ENCODE data around the gene TRAPPC2L. TPM values are rescaled to one million over a fixed set of nuclear protein-coding genes. Genes with fewer than 3 reads are reported as not detected.

Gene TRAPPC2L
- total RNA-seq, 1 donor = 57.2 TPM

- H3K4me3 ChIP-seq (ENCODE audit: low read depth, low read length) = no peak overlapping the region
- no peak for TF ChIP-seq CTCF (IDR thresholded peaks at IDR 0.05; ENCODE audit: insufficient read depth, low read length)
- DNase-seq (ENCODE audit: low read depth) = no peak
Observed at GRCh38 chr16:88831838-88832237, 25.1 kb upstream of the TRAPPC2L start.

- no peak for TF ChIP-seq CTCF (IDR thresholded peaks at IDR 0.05; ENCODE audit: insufficient read depth, low read length)
- H3K4me3 ChIP-seq (ENCODE audit: low read depth, low read length) = no peak overlapping the region
- no peak for DNase-seq (ENCODE audit: low read depth)
Observed at GRCh38 chr16:88833086-88833485, 23.8 kb upstream of the TRAPPC2L start.

- H3K4me3 ChIP-seq (ENCODE audit: low read depth, low read length) = no peak overlapping the region
- DNase-seq (ENCODE audit: low read depth) = no peak
- no peak for TF ChIP-seq CTCF (IDR thresholded peaks at IDR 0.05; ENCODE audit: insufficient read depth, low read length)
Observed at GRCh38 chr16:88834670-88835069, 22.3 kb upstream of the TRAPPC2L start.

GRCh38 chr16:88835383-88835782 is 21.5 kb upstream of the TRAPPC2L start:
- TF ChIP-seq CTCF (IDR thresholded peaks at IDR 0.05; ENCODE audit: insufficient read depth, low read length) = no peak
- DNase-seq (ENCODE audit: low read depth) = peak; percentile 64
- H3K4me3 ChIP-seq (ENCODE audit: low read depth, low read length) = no peak overlapping the region

GRCh38 chr16:88835818-88836217 is 21.1 kb upstream of the TRAPPC2L start:
- H3K4me3 ChIP-seq (ENCODE audit: low read depth, low read length) = no peak overlapping the region
- no peak for TF ChIP-seq CTCF (IDR thresholded peaks at IDR 0.05; ENCODE audit: insufficient read depth, low read length)
- DNase-seq (ENCODE audit: low read depth) = no peak

GRCh38 chr16:88836791-88837190 is 20.1 kb upstream of the TRAPPC2L start:
- no peak for TF ChIP-seq CTCF (IDR thresholded peaks at IDR 0.05; ENCODE audit: insufficient read depth, low read length)
- H3K4me3 ChIP-seq (ENCODE audit: low read depth, low read length) = no peak overlapping the region
- no peak for DNase-seq (ENCODE audit: low read depth)

GRCh38 chr16:88837806-88838205 is 19.1 kb upstream of the TRAPPC2L start:
- no peak overlapping the region for H3K4me3 ChIP-seq (ENCODE audit: low read depth, low read length)
- no peak for DNase-seq (ENCODE audit: low read depth)
- TF ChIP-seq CTCF (IDR thresholded peaks at IDR 0.05; ENCODE audit: insufficient read depth, low read length) = no peak

Data from fibroblast of the aortic adventitia (primary cell).